A549 (cell line): Measurements from ENCODE around the gene FAR2. TPM values are rescaled to one million over a fixed set of nuclear protein-coding genes. Genes with fewer than 3 reads are reported as not detected.

ENCODE experiments used
- ATAC-seq, 2 experiments: fragments of 200-7000 bp in 1 of 2; fragments of >200 bp in 1 of 2; cut with Nextera tagmentation in 1 of 2; cut with Tn5 transposase in 1 of 2; 3 replicates each; pipeline versions ENCODE4 v1.8.0 to v1.9.1; 2018 to 2020; ENCODE audit warnings: mild to moderate bottlenecking in 1 of 2, moderate library complexity in 1 of 2
- CTCF ChIA-PET: fragments of 300-600 bp; sonication (Branson Sonifier 250); formaldehyde crosslinking; extraction: SDS; loops from one replicate; lab custom pipeline; 2021; ENCODE audit warnings: antibody characterized with exemption, inconsistent platforms; lab: Yijun Ruan, JAX
- POLR2A ChIA-PET: fragments of 350-600 bp; formaldehyde crosslinking; extraction: SDS; loops from one replicate; lab custom pipeline; 2021; ENCODE audit warnings: antibody characterized with exemption, inconsistent platforms; lab: Yijun Ruan, JAX
- DNase-seq, 2 experiments: peaks; one replicate each; pipeline versions ENCODE4 v3.0.0 to v3.0.0-alpha.2; 2011 to 2016; ENCODE audit warnings: low read depth in 1 of 2, low spot score in 1 of 2
- FAIRE-seq: peaks from 2 replicates; lab custom pipeline; 2011; peaks lifted over from hg19 to GRCh38; lab: Jason Lieb, UNC
- H3K27ac ChIP-seq, 2 experiments: fragments of >200 bp; sonication (Bioruptor Twin); formaldehyde crosslinking; 3 replicates each; pipeline ENCODE4 v1.5.1; 2016 to 2017
- H3K4me1 ChIP-seq: fragments of >200 bp; sonication (Bioruptor Twin); formaldehyde crosslinking; 3 replicates; pipeline ENCODE4 v1.6.1; 2016
- H3K4me2 ChIP-seq: fragments of >200 bp; sonication (Bioruptor Twin); formaldehyde crosslinking; 3 replicates; pipeline ENCODE4 v1.6.1; 2016
- H3K4me3 ChIP-seq: fragments of >200 bp; sonication (Bioruptor Twin); formaldehyde crosslinking; 3 replicates; pipeline ENCODE4 v1.5.1; 2016
- H3K9me3 ChIP-seq: fragments of >200 bp; sonication (Bioruptor Twin); formaldehyde crosslinking; 3 replicates; pipeline ENCODE4 v1.6.1; 2016
- BHLHE40 ChIP-seq: IDR thresholded peaks from 2 replicates; pipeline ENCODE4 v1.6.1; 2012; ENCODE audit warnings: low read depth, low read length, inconsistent platforms
- CBX2 ChIP-seq: fragments of 200-600 bp; sonication (generic); IDR thresholded peaks from 2 replicates; pipeline ENCODE4 v1.6.1; 2016; ENCODE audit warnings: low read depth, mild to moderate bottlenecking, borderline replicate concordance
- CBX8 ChIP-seq: fragments of 200-600 bp; sonication (generic); IDR thresholded peaks from 2 replicates; pipeline ENCODE4 v1.6.1; 2016
- CEBPB ChIP-seq, 2 experiments: fragments of >200 bp in 1 of 2; sonication (Bioruptor Twin) in 1 of 2; formaldehyde crosslinking in 1 of 2; IDR thresholded peaks; 2 replicates each; pipeline ENCODE4 v1.6.1; 2012 to 2016
- CHD2 ChIP-seq: fragments of 150-350 bp; IDR thresholded peaks from 2 replicates; pipeline ENCODE4 v1.6.1; 2014; ENCODE audit warnings: low read length; ENCODE audit not compliant: partially characterized antibody
- EHMT2 ChIP-seq: fragments of 200-600 bp; sonication (generic); IDR thresholded peaks from 2 replicates; pipeline ENCODE4 v1.6.1; 2016; ENCODE audit warnings: antibody characterized with exemption, low read depth, mild to moderate bottlenecking, moderate library complexity
- EP300 ChIP-seq, 2 experiments: fragments of >200 bp; sonication (Bioruptor Twin); formaldehyde crosslinking; IDR thresholded peaks; 2 replicates in 1 of 2; 3 replicates in 1 of 2; pipeline ENCODE4 v1.6.1; 2016 to 2017
- ESRRA ChIP-seq: fragments of 150-350 bp; IDR thresholded peaks from 2 replicates; pipeline ENCODE4 v1.6.1; 2014; ENCODE audit warnings: mild to moderate bottlenecking, low read length, borderline replicate concordance
- FOSL2 ChIP-seq, 2 experiments: fragments of 450-650 bp in 1 of 2; fragments of >200 bp in 1 of 2; sonication (Bioruptor Twin) in 1 of 2; formaldehyde crosslinking; IDR thresholded peaks; 2 replicates each; pipeline versions ENCODE4 v1.5.0 to v1.6.1; 2016 to 2020; ENCODE audit warnings: mild to moderate bottlenecking in 1 of 2, moderate library complexity in 1 of 2
- GATA3 ChIP-seq: IDR thresholded peaks from 2 replicates; pipeline ENCODE4 v1.6.1; 2012; ENCODE audit warnings: borderline replicate concordance
- HDAC2 ChIP-seq: fragments of 200-600 bp; sonication (generic); IDR thresholded peaks from 2 replicates; pipeline ENCODE4 v1.6.1; 2016
- HOXA7 ChIP-seq: fragments of 250-450 bp; sonication (Bioruptor Pico); IDR thresholded peaks from 2 replicates; pipeline ENCODE4 v1.5.0; 2020; ENCODE audit warnings: mild to moderate bottlenecking, moderate library complexity
- HOXB5 ChIP-seq: fragments of 250-450 bp; sonication (Bioruptor Pico); IDR thresholded peaks from 2 replicates; pipeline ENCODE4 v1.5.0; 2020; ENCODE audit warnings: mild to moderate bottlenecking, moderate library complexity
- KDM1A ChIP-seq: fragments of 200-600 bp; sonication (generic); IDR thresholded peaks from 2 replicates; pipeline ENCODE4 v1.6.1; 2016; ENCODE audit warnings: low read depth, mild to moderate bottlenecking
- KDM5A ChIP-seq: fragments of 200-600 bp; sonication (generic); IDR thresholded peaks from 2 replicates; pipeline ENCODE4 v1.6.1; 2016; ENCODE audit warnings: antibody characterized with exemption, mild to moderate bottlenecking
- MAZ ChIP-seq: fragments of 150-350 bp; IDR thresholded peaks from 2 replicates; pipeline ENCODE4 v1.6.1; 2014; ENCODE audit warnings: antibody characterized with exemption, low read depth, low read length, borderline replicate concordance
- MYC ChIP-seq: IDR thresholded peaks from 2 replicates; pipeline ENCODE4 v1.6.1; 2012; ENCODE audit warnings: mild to moderate bottlenecking, inconsistent platforms, low read length, improper control_type of control experiment, borderline replicate concordance
- NPAS2 ChIP-seq: fragments of 250-450 bp; sonication (Bioruptor Pico); IDR thresholded peaks from 2 replicates; pipeline ENCODE4 v1.8.0; 2022; ENCODE audit warnings: mild to moderate bottlenecking, moderate library complexity, borderline replicate concordance
- NR3C1 ChIP-seq: fragments of >200 bp; sonication (Bioruptor Twin); formaldehyde crosslinking; IDR thresholded peaks from 3 replicates; pipeline ENCODE4 v1.6.1; 2017
- RAD21 ChIP-seq, 2 experiments: fragments of >200 bp in 1 of 2; sonication (Bioruptor Twin) in 1 of 2; formaldehyde crosslinking in 1 of 2; IDR thresholded peaks in 1 of 2; conservative IDR thresholded peaks in 1 of 2; 2 replicates in 1 of 2; 3 replicates in 1 of 2; pipeline ENCODE4 v1.6.1; 2012 to 2018; ENCODE audit warnings: inconsistent platforms in 1 of 2
- RNF2 ChIP-seq: fragments of 200-600 bp; sonication (generic); IDR thresholded peaks from 2 replicates; pipeline ENCODE4 v1.6.1; 2016; ENCODE audit warnings: low read depth, mild to moderate bottlenecking, antibody characterized with exemption, moderate library complexity, borderline replicate concordance
- SREBF2 ChIP-seq: fragments of 450-650 bp; IDR thresholded peaks from 2 replicates; pipeline ENCODE4 v1.6.1; 2014; ENCODE audit warnings: mild to moderate bottlenecking, moderate library complexity
- ZC3H11A ChIP-seq: fragments of 450-650 bp; IDR thresholded peaks from 2 replicates; pipeline ENCODE4 v1.6.1; 2014; ENCODE audit warnings: antibody characterized with exemption, mild to moderate bottlenecking
- ZSCAN20 ChIP-seq: fragments of 250-450 bp; sonication (Bioruptor Pico); IDR thresholded peaks from 2 replicates; pipeline ENCODE4 v1.8.0; 2022; ENCODE audit warnings: mild to moderate bottlenecking, moderate library complexity
- WGBS: methylation state at CpG from one replicate; pipeline ENCODE4 v1.1.6; 2017; ENCODE audit errors: missing lambda C conversion rate; 5-methylcytosine and 5-hydroxymethylcytosine counted together
- polyA plus RNA-seq, 4 experiments: library from polyadenylated mRNA; depleted of rRNA in 3 of 4; stranded (reverse); fragments of >200 nt; fragmentation: RNase III in 1 of 4; extraction: RNeasy Plus Mini Kit Qiagen cat#74134 plus additional on column Dnase treatment in 1 of 4; gene quantifications; 2 replicates in 3 of 4; 3 replicates in 1 of 4; pipeline ENCODE4 v1.2.3, GENCODE V29; 2011 to 2017
- TF ChIP-seq, protein P1 (sequence below): fragments of >200 bp; sonication (Bioruptor Twin); formaldehyde crosslinking; IDR thresholded peaks from 3 replicates; pipeline ENCODE4 v1.6.1; 2016
- TF ChIP-seq, protein P2 (sequence below): IDR thresholded peaks from 2 replicates; pipeline ENCODE4 v1.6.1; 2012; ENCODE audit warnings: low read depth, borderline replicate concordance
- TF ChIP-seq, protein P3 (sequence below): fragments of 250-450 bp; sonication (Bioruptor Pico); IDR thresholded peaks from 2 replicates; pipeline ENCODE4 v1.5.0; 2021; ENCODE audit warnings: mild to moderate bottlenecking, moderate library complexity, borderline replicate concordance
- TF ChIP-seq, protein P4 (sequence below): fragments of 450-650 bp; IDR thresholded peaks from 2 replicates; pipeline ENCODE4 v1.6.1; 2014; ENCODE audit warnings: antibody characterized with exemption
- TF ChIP-seq, protein P5 (sequence below): fragments of >200 bp; sonication (Bioruptor Twin); formaldehyde crosslinking; IDR thresholded peaks from 3 replicates; pipeline ENCODE4 v1.5.1; 2016
- TF ChIP-seq, protein P6 (sequence below): fragments of >200 bp; sonication (Bioruptor Twin); formaldehyde crosslinking; IDR thresholded peaks from 2 replicates; pipeline ENCODE4 v1.6.1; 2016

FAR2 gene
- polyA plus RNA-seq, 2 of the 4 experiments (the other 2 are of a cell fraction), result 0.06 TPM; not detected in 1

DNA sequence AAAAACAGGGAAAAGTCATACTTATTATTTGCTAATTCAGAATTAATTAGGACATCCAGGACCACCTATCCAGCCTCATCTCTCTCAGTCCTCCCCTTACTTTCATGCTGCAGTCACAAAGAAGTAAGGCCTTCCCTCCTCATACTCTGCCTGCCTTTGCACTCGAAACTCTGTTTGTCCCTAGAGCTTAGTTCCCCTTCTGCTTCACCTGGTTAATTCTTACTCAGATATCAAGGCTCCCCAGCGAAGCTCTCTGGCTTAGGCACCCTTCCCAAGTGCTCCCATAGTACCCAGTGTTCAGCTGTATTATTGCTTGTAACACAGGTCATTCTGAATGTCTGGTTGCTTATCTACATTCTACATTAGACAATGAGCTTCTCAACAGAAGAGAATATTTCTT, 150.6 kb downstream of the FAR2 start:
- whole genome bisulfite sequencing, result 0% methylated on average over 2 of the region's 2 CpGs
- H3K4me1 ChIP-seq, result no peaks in the 10 kb centered on the region
- no peak for ATAC-seq
- H3K4me2 ChIP-seq, result no peak overlapping the region
- no peak for FAIRE-seq
- DNase-seq, result no peak
- TF ChIP-seq EHMT2 (no peak), NPAS2 (CRISPR knock-in tag) (no peak), MYC (no peak), ZC3H11A (no peak), CBX2 (no peak), ZSCAN20 (no peak), RAD21 (conservative IDR thresholded peaks at IDR 0.05 in 1 of 2, IDR thresholded peaks at IDR 0.05 in 1 of 2) (no peak), RNF2 (no peak), HOXA7 (CRISPR knock-in tag) (no peak), HOXB5 (CRISPR knock-in tag) (no peak), SREBF2 (no peak), KDM1A (no peak), BHLHE40 (no peak), ESRRA (no peak), MAZ (no peak)
- TF ChIP-seq, protein P1, sequence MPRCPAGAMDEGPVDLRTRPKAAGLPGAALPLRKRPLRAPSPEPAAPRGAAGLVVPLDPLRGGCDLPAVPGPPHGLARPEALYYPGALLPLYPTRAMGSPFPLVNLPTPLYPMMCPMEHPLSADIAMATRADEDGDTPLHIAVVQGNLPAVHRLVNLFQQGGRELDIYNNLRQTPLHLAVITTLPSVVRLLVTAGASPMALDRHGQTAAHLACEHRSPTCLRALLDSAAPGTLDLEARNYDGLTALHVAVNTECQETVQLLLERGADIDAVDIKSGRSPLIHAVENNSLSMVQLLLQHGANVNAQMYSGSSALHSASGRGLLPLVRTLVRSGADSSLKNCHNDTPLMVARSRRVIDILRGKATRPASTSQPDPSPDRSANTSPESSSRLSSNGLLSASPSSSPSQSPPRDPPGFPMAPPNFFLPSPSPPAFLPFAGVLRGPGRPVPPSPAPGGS, result no peak
- TF ChIP-seq, protein P2, sequence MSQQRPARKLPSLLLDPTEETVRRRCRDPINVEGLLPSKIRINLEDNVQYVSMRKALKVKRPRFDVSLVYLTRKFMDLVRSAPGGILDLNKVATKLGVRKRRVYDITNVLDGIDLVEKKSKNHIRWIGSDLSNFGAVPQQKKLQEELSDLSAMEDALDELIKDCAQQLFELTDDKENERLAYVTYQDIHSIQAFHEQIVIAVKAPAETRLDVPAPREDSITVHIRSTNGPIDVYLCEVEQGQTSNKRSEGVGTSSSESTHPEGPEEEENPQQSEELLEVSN, result no peak
- ChIA-PET POLR2A (no interaction called here), CTCF (no interaction called here)
- no peak overlapping the region for H3K4me3 ChIP-seq
- H3K9me3 ChIP-seq, result no peaks in the 10 kb centered on the region
- H3K27ac ChIP-seq, result no peak overlapping the region

DNA sequence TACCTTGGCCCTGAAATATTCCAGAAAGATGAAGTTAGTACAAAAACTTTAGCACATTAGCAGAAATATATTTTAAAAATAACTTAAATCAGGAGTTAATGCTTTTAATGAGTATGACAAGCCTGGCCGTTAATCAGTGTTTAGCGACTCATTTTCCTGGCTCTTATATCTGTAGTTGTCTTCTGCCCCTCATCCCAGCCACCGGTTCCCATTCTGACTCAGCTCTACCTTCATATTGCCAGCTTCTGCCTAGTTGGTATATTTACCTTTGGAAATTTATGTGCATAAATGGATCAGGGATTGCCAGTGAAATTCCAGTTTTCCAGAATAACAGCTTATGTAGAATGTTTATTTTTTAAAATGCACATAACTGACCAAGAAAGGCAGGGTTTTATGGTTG, 152.0 kb downstream of the FAR2 start:
- CTCF ChIA-PET, result interaction anchor here (0.9 to 1.7 kb wide), 2 partner anchors 9 to 42 kb away, joined by 3 to 9 read pairs; no protein-coding TSS in a partner anchor
- WGBS, result 29% methylated on average over 3 of the region's 3 CpGs

More for the DNA sequence above, 152.0 kb downstream of the FAR2 start:
- POLR2A ChIA-PET, result no interaction called here
- H3K9me3 ChIP-seq, result no peaks in the 10 kb centered on the region
- ATAC-seq, result no peak
- no peak overlapping the region for H3K4me3 ChIP-seq
- no peak for FAIRE-seq
- H3K4me2 ChIP-seq, result no peak overlapping the region
- DNase-seq, result no peak
- TF ChIP-seq, protein P3, sequence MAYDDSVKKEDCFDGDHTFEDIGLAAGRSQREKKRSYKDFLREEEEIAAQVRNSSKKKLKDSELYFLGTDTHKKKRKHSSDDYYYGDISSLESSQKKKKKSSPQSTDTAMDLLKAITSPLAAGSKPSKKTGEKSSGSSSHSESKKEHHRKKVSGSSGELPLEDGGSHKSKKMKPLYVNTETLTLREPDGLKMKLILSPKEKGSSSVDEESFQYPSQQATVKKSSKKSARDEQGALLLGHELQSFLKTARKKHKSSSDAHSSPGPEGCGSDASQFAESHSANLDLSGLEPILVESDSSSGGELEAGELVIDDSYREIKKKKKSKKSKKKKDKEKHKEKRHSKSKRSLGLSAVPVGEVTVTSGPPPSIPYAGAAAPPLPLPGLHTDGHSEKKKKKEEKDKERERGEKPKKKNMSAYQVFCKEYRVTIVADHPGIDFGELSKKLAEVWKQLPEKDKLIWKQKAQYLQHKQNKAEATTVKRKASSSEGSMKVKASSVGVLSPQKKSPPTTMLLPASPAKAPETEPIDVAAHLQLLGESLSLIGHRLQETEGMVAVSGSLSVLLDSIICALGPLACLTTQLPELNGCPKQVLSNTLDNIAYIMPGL, result no peak
- TF ChIP-seq KDM1A (no peak), HOXA7 (CRISPR knock-in tag) (no peak), KDM5A (no peak), CHD2 (no peak), CBX8 (no peak), FOSL2 (IDR thresholded peaks at IDR 0.05) (no peak), FOSL2 (CRISPR knock-in tag; IDR thresholded peaks at IDR 0.05) (no peak), NR3C1 (no peak), ESRRA (no peak), HDAC2 (no peak), CEBPB (IDR thresholded peaks at IDR 0.05) (no peak), RNF2 (no peak), GATA3 (no peak), EP300 (IDR thresholded peaks at IDR 0.05) (no peak)
- TF ChIP-seq, protein P4, sequence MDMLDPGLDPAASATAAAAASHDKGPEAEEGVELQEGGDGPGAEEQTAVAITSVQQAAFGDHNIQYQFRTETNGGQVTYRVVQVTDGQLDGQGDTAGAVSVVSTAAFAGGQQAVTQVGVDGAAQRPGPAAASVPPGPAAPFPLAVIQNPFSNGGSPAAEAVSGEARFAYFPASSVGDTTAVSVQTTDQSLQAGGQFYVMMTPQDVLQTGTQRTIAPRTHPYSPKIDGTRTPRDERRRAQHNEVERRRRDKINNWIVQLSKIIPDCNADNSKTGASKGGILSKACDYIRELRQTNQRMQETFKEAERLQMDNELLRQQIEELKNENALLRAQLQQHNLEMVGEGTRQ, result no peak
- TF ChIP-seq, protein P5, sequence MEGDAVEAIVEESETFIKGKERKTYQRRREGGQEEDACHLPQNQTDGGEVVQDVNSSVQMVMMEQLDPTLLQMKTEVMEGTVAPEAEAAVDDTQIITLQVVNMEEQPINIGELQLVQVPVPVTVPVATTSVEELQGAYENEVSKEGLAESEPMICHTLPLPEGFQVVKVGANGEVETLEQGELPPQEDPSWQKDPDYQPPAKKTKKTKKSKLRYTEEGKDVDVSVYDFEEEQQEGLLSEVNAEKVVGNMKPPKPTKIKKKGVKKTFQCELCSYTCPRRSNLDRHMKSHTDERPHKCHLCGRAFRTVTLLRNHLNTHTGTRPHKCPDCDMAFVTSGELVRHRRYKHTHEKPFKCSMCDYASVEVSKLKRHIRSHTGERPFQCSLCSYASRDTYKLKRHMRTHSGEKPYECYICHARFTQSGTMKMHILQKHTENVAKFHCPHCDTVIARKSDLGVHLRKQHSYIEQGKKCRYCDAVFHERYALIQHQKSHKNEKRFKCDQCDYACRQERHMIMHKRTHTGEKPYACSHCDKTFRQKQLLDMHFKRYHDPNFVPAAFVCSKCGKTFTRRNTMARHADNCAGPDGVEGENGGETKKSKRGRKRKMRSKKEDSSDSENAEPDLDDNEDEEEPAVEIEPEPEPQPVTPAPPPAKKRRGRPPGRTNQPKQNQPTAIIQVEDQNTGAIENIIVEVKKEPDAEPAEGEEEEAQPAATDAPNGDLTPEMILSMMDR, result no peak
- TF ChIP-seq, protein P6, sequence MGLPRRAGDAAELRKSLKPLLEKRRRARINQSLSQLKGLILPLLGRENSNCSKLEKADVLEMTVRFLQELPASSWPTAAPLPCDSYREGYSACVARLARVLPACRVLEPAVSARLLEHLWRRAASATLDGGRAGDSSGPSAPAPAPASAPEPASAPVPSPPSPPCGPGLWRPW, result no peak
- no peak overlapping the region for H3K27ac ChIP-seq
- no peaks in the 10 kb centered on the region for H3K4me1 ChIP-seq
